ENCODE results near the gene PPHLN1. TPM values are rescaled to one million over a fixed set of nuclear protein-coding genes. Genes with fewer than 3 reads are reported as not detected.

Gene PPHLN1
- total RNA-seq, 2 donors from 2014 or later: 36.8 to 39.7 TPM

- no peak overlapping the region for H3K9ac ChIP-seq (ENCODE audit: low read depth in 2 of 2, low read length in 2 of 2)
- TF ChIP-seq CTCF (IDR thresholded peaks at IDR 0.05): no peak
- no peaks in the 10 kb centered on the region for H3K27me3 ChIP-seq
- DNase-seq: no peak
- H3K9me3 ChIP-seq: no peaks in the 10 kb centered on the region
- no peaks in the 10 kb centered on the region for H3K36me3 ChIP-seq
- H3K27ac ChIP-seq: no peak overlapping the region
- no peak overlapping the region for H3K4me3 ChIP-seq
- no peaks in the 10 kb centered on the region for H3K4me1 ChIP-seq
- intact Hi-C loops (cut with DNase I): no loop called here
These were observed 142.4 kb downstream of the PPHLN1 start for GRCh38 chr12:42468341-42468821.

- no peaks in the 10 kb centered on the region for H3K36me3 ChIP-seq
- intact Hi-C loops (cut with DNase I): no loop called here
These were observed 143.0 kb downstream of the PPHLN1 start for GRCh38 chr12:42468921-42469320.

GRCh38 chr12:42469355-42470175, 143.6 kb downstream of the PPHLN1 start:
- no peak for DNase-seq
- no peak for TF ChIP-seq CTCF (IDR thresholded peaks at IDR 0.05)
- no peaks in the 10 kb centered on the region for H3K9me3 ChIP-seq
- H3K36me3 ChIP-seq: no peaks in the 10 kb centered on the region
- no peaks in the 10 kb centered on the region for H3K4me1 ChIP-seq
- no peaks in the 10 kb centered on the region for H3K27me3 ChIP-seq
- no peak overlapping the region for H3K4me3 ChIP-seq
- H3K27ac ChIP-seq: no peak overlapping the region
- intact Hi-C loops (cut with DNase I): no loop called here
- H3K9ac ChIP-seq (ENCODE audit: low read depth in 2 of 2, low read length in 2 of 2): no peak overlapping the region

More at GRCh38 chr12:42468921-42469320, 143.0 kb downstream of the PPHLN1 start:
- H3K4me1 ChIP-seq: no peaks in the 10 kb centered on the region
- H3K9me3 ChIP-seq: no peaks in the 10 kb centered on the region
- TF ChIP-seq CTCF (IDR thresholded peaks at IDR 0.05): no peak
- H3K4me3 ChIP-seq: no peak overlapping the region
- no peak overlapping the region for H3K27ac ChIP-seq
- DNase-seq: no peak
- no peak overlapping the region for H3K9ac ChIP-seq (ENCODE audit: low read depth in 2 of 2, low read length in 2 of 2)
- H3K27me3 ChIP-seq: no peaks in the 10 kb centered on the region

- H3K27me3 ChIP-seq: no peaks in the 10 kb centered on the region
- no peak for TF ChIP-seq CTCF (IDR thresholded peaks at IDR 0.05)
- no peak overlapping the region for H3K4me3 ChIP-seq
- H3K36me3 ChIP-seq: no peaks in the 10 kb centered on the region
- H3K9me3 ChIP-seq: no peaks in the 10 kb centered on the region
- no peaks in the 10 kb centered on the region for H3K4me1 ChIP-seq
- intact Hi-C loops (cut with DNase I): no loop called here
- no peak overlapping the region for H3K9ac ChIP-seq (ENCODE audit: low read depth in 2 of 2, low read length in 2 of 2)
- DNase-seq: no peak
- no peak overlapping the region for H3K27ac ChIP-seq
These were observed 146.4 kb downstream of the PPHLN1 start for GRCh38 chr12:42472376-42472775.

- Histone ChIP-seq H3K4me3 (no peak overlapping the region), H3K4me1 (no peaks in the 10 kb centered on the region), H3K27me3 (no peaks in the 10 kb centered on the region), H3K9me3 (no peaks in the 10 kb centered on the region), H3K36me3 (no peaks in the 10 kb centered on the region), H3K27ac (no peak overlapping the region), H3K9ac (ENCODE audit: low read depth in 2 of 2, low read length in 2 of 2) (no peak overlapping the region)
- intact Hi-C loops (cut with DNase I): no loop called here
- DNase-seq: no peak
- no peak for TF ChIP-seq CTCF (IDR thresholded peaks at IDR 0.05)
These were observed 147.2 kb downstream of the PPHLN1 start for GRCh38 chr12:42473130-42473529.

Data from colonic mucosa (tissue), 4 donors.